Loucy (cell line): Measurements from ENCODE around the gene VPS26A.

Experiments used
- H2AFZ ChIP-seq: fragments of 200-600 bp; sonication (generic); 2 replicates; pipeline ENCODE4 v1.6.0; 2016; ENCODE audit warnings: antibody characterized with exemption, mild to moderate bottlenecking, low read length, moderate library complexity
- H3F3A ChIP-seq: fragments of 200-600 bp; 2 replicates; pipeline ENCODE4 v1.6.0; 2016; ENCODE audit warnings: antibody characterized with exemption, low read depth, mild to moderate bottlenecking
- H3K27me3 ChIP-seq: fragments of 200-600 bp; sonication (generic); 2 replicates; pipeline ENCODE4 v1.6.1; 2014; ENCODE audit warnings: low read length, mild to moderate bottlenecking; ENCODE audit not compliant: insufficient read depth, poor library complexity, severe bottlenecking
- H3K36me3 ChIP-seq: fragments of 200-600 bp; sonication (generic); 2 replicates; pipeline ENCODE4 v1.6.1; 2016; ENCODE audit warnings: low read length; ENCODE audit not compliant: insufficient read depth
- H3K4me1 ChIP-seq: fragments of 200-600 bp; sonication (generic); 2 replicates; pipeline ENCODE4 v1.5.1; 2014; ENCODE audit warnings: low read length, mild to moderate bottlenecking; ENCODE audit not compliant: insufficient read depth, poor library complexity, severe bottlenecking
- H3K4me2 ChIP-seq: fragments of 200-600 bp; sonication (generic); 2 replicates; pipeline ENCODE4 v1.6.0; 2014; ENCODE audit warnings: antibody characterized with exemption, low read length, low read depth, mild to moderate bottlenecking; ENCODE audit not compliant: poor library complexity, severe bottlenecking
- H3K4me3 ChIP-seq: fragments of 200-600 bp; sonication (generic); 2 replicates; pipeline ENCODE4 v1.5.1; 2014; ENCODE audit warnings: low read length, mild to moderate bottlenecking, mixed read lengths; ENCODE audit not compliant: poor library complexity, severe bottlenecking
- H3K79me2 ChIP-seq: fragments of 200-600 bp; sonication (generic); 2 replicates; pipeline ENCODE4 v1.6.1; 2014; ENCODE audit warnings: low read length; ENCODE audit not compliant: insufficient read depth
- H3K9ac ChIP-seq: fragments of 200-600 bp; sonication (generic); 2 replicates; pipeline ENCODE4 v1.6.0; 2014; ENCODE audit warnings: mild to moderate bottlenecking, low read depth, low read length, moderate library complexity; ENCODE audit not compliant: poor library complexity, severe bottlenecking
- H3K9me2 ChIP-seq: fragments of 200-600 bp; sonication (generic); replicated peaks from 2 replicates; pipeline ENCODE4 v1.6.1; 2016; ENCODE audit warnings: low read depth, low read length, mixed read lengths
- H3K9me3 ChIP-seq: fragments of 200-600 bp; sonication (generic); 2 replicates; pipeline ENCODE4 v1.6.1; 2014; ENCODE audit warnings: mild to moderate bottlenecking, antibody characterized with exemption, low read length, low read depth; ENCODE audit not compliant: insufficient read depth
- H4K20me1 ChIP-seq: fragments of 200-600 bp; sonication (generic); 2 replicates; pipeline ENCODE4 v1.6.0; 2014; ENCODE audit warnings: antibody characterized with exemption, low read length, mild to moderate bottlenecking; ENCODE audit not compliant: insufficient read depth, poor library complexity, severe bottlenecking
- EZH2phosphoT487 ChIP-seq: fragments of 200-600 bp; IDR thresholded peaks from 2 replicates; pipeline ENCODE4 v1.6.1; 2018; ENCODE audit warnings: antibody characterized with exemption, mild to moderate bottlenecking, moderate library complexity, borderline replicate concordance
- TF ChIP-seq, protein P1 (sequence below): fragments of 200-600 bp; sonication (generic); conservative IDR thresholded peaks from 2 replicates; pipeline ENCODE4 v1.5.1; 2014; ENCODE audit warnings: mild to moderate bottlenecking, antibody characterized with exemption, low read length

Gene VPS26A

DNA sequence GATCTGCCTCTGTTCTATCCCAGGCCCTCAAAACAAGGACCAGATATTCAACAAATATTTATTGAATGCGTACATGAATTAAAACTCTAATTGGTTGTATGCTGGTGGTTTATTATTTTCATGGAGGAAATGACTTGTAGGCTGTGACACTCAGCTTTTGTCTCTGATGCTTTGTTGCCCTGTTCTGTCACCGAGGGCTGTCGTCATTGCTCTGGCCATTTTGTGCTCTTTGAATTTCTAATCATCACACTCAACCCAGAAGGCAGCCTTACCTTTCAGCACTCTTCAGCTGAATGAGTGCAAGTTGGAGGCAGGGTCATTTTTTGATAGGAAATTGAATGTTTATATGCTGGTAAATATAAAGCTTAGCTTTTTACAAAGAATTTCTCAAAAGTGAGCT is 21.5 kb upstream of the VPS26A start:
- H3K79me2 ChIP-seq = no peaks in the 10 kb centered on the region
- TF ChIP-seq EZH2phosphoT487 = no peak
- TF ChIP-seq, protein P1, sequence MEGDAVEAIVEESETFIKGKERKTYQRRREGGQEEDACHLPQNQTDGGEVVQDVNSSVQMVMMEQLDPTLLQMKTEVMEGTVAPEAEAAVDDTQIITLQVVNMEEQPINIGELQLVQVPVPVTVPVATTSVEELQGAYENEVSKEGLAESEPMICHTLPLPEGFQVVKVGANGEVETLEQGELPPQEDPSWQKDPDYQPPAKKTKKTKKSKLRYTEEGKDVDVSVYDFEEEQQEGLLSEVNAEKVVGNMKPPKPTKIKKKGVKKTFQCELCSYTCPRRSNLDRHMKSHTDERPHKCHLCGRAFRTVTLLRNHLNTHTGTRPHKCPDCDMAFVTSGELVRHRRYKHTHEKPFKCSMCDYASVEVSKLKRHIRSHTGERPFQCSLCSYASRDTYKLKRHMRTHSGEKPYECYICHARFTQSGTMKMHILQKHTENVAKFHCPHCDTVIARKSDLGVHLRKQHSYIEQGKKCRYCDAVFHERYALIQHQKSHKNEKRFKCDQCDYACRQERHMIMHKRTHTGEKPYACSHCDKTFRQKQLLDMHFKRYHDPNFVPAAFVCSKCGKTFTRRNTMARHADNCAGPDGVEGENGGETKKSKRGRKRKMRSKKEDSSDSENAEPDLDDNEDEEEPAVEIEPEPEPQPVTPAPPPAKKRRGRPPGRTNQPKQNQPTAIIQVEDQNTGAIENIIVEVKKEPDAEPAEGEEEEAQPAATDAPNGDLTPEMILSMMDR = no peak
- no peaks in the 10 kb centered on the region for H3K27me3 ChIP-seq
- H4K20me1 ChIP-seq = no peaks in the 10 kb centered on the region
- no peaks in the 10 kb centered on the region for H3K9me3 ChIP-seq
- H3K36me3 ChIP-seq = peaks cover 18% of the 10 kb centered on the region; the same call in 1 of the 2 replicates
- no peaks in the 10 kb centered on the region for H3F3A ChIP-seq
- H3K9ac ChIP-seq = no peak overlapping the region
- H3K4me2 ChIP-seq = peak overlapping the region; percentile 17
- no peaks in the 10 kb centered on the region for H3K9me2 ChIP-seq
- H2AFZ ChIP-seq = no peak overlapping the region
- H3K4me1 ChIP-seq = peaks cover 8% of the 10 kb centered on the region
- no peak overlapping the region for H3K4me3 ChIP-seq

DNA sequence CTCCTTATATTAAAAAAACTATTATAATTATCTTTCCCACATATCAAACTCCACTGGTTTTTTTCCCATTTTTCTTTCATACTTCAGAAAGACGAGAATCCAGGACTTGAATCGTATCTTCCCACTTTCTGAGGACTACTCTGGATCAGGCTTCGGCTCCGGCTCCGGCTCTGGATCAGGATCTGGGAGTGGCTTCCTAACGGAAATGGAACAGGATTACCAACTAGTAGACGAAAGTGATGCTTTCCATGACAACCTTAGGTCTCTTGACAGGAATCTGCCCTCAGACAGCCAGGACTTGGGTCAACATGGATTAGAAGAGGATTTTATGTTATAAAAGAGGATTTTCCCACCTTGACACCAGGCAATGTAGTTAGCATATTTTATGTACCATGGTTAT is 20.2 kb upstream of the VPS26A start:
- H3F3A ChIP-seq = no peaks in the 10 kb centered on the region
- no peaks in the 10 kb centered on the region for H3K27me3 ChIP-seq
- peaks cover 8% of the 10 kb centered on the region for H3K4me1 ChIP-seq
- H3K4me3 ChIP-seq = no peak overlapping the region
- H2AFZ ChIP-seq = no peak overlapping the region
- H3K36me3 ChIP-seq = peaks cover 18% of the 10 kb centered on the region; the same call in 1 of the 2 replicates
- no peaks in the 10 kb centered on the region for H3K79me2 ChIP-seq
- H3K9me2 ChIP-seq = no peaks in the 10 kb centered on the region
- H4K20me1 ChIP-seq = no peaks in the 10 kb centered on the region
- no peak overlapping the region for H3K4me2 ChIP-seq
- H3K9ac ChIP-seq = no peak overlapping the region
- H3K9me3 ChIP-seq = no peaks in the 10 kb centered on the region
- TF ChIP-seq, protein P1 = no peak

- no peak overlapping the region for H3K9ac ChIP-seq
- no peak overlapping the region for H3K4me3 ChIP-seq
- no peaks in the 10 kb centered on the region for H3K9me2 ChIP-seq
- peaks cover 8% of the 10 kb centered on the region for H3K4me1 ChIP-seq
- no peak for TF ChIP-seq EZH2phosphoT487
- TF ChIP-seq, protein P1 = no peak
- H3K36me3 ChIP-seq = peaks cover 18% of the 10 kb centered on the region; the same call in 1 of the 2 replicates
- no peaks in the 10 kb centered on the region for H3K9me3 ChIP-seq
- no peaks in the 10 kb centered on the region for H4K20me1 ChIP-seq
- no peaks in the 10 kb centered on the region for H3K27me3 ChIP-seq
- H2AFZ ChIP-seq = no peak overlapping the region
- H3K4me2 ChIP-seq = no peak overlapping the region
- no peaks in the 10 kb centered on the region for H3K79me2 ChIP-seq
- no peaks in the 10 kb centered on the region for H3F3A ChIP-seq
These were observed 18.8 kb upstream of the VPS26A start for GRCh38 chr10:69104994-69105790.
